ENCODE data around the gene PAX2.

Gene PAX2

GRCh38 chr10:100740476-100741377 is 4.7 kb upstream of the PAX2 start:
- DNase-seq: no peak

GRCh38 chr10:100741378-100742075 is 3.9 kb upstream of the PAX2 start:
- DNase-seq: no peak

GRCh38 chr10:100742076-100742771 is 3.2 kb upstream of the PAX2 start:
- DNase-seq: no peak

GRCh38 chr10:100742936-100743335 is 2.4 kb upstream of the PAX2 start:
- DNase-seq: no peak

GRCh38 chr10:100743626-100744135 is 1.7 kb upstream of the PAX2 start:
- DNase-seq: peak; percentile 70

- DNase-seq: no peak
Observed at GRCh38 chr10:100744136-100744986, 1.0 kb upstream of the PAX2 start.

GRCh38 chr10:100745882-100746783 is 751 bp downstream of the PAX2 start:
- no peak for DNase-seq

GRCh38 chr10:100746784-100747455 is 1.5 kb downstream of the PAX2 start:
- DNase-seq: no peak

- DNase-seq: no peak
Observed at GRCh38 chr10:100747456-100748230, 2.3 kb downstream of the PAX2 start.

GRCh38 chr10:100748231-100749058 is 3.1 kb downstream of the PAX2 start:
- DNase-seq: no peak

- no peak for DNase-seq
Observed at GRCh38 chr10:100749059-100749308, 3.6 kb downstream of the PAX2 start.

- DNase-seq: no peak
Observed at GRCh38 chr10:100749309-100750217, 4.2 kb downstream of the PAX2 start.

- no peak for DNase-seq
Observed at GRCh38 chr10:100750291-100751210, 5.2 kb downstream of the PAX2 start.

GRCh38 chr10:100751211-100751933 is 6.0 kb downstream of the PAX2 start:
- DNase-seq: no peak

GRCh38 chr10:100755821-100756220 is 10.4 kb downstream of the PAX2 start:
- no peak for DNase-seq

GRCh38 chr10:100759331-100759730 is 13.9 kb downstream of the PAX2 start:
- no peak for DNase-seq
